ENCODE data around the gene NPM3. TPM values are rescaled to one million over a fixed set of nuclear protein-coding genes. Genes with fewer than 3 reads are reported as not detected.

NPM3 gene, protein sequence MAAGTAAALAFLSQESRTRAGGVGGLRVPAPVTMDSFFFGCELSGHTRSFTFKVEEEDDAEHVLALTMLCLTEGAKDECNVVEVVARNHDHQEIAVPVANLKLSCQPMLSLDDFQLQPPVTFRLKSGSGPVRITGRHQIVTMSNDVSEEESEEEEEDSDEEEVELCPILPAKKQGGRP
- 82.2 and 88.2 TPM in 2 replicates for total RNA-seq

DNA sequence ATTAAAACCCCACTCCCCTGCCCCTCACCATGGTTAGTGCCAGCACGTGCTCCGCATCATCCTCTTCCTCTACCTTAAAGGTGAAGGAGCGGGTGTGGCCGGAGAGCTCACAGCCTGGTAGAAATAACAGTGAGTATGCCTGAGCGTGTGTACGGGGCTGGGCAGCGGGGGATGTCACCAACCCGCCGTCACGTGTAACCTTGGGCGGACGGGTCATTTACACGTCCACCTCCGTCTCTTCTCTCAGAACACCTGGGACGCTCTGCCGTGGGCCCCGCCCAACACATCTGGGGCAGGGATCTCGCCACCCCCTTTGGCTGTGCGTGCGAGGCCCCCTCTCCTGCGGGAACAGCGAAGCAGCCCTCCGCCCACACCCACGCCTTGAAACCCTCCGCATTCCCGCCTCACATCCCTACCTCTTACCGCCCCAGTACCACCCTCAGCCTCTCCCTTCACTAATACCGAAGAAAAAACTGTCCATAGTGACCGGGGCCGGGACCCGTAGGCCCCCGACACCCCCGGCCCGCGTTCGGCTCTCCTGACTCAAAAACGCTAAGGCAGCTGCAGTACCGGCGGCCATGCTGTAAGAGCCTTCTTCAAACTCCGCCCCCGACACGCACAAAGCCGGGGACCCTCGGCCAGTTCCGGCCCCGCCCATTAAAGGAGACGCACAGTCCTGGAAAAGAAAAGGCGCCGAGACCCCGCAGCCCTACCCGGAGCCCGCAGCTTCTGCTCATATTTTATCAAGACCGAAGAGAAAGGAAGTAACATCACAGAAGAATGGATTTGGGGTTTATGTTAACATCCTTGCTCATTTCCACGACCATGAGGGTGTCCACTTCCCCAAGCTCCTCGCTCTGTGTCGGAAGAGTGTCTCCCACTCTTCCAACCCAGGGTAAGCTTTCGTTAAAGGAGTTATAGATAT is at the start of gene NPM3:
TSS of gene NPM3 (minus strand) at position 636 of the 925 bp plus-strand sequence. CDS start at position 580, 56 bp downstream.

DNA sequence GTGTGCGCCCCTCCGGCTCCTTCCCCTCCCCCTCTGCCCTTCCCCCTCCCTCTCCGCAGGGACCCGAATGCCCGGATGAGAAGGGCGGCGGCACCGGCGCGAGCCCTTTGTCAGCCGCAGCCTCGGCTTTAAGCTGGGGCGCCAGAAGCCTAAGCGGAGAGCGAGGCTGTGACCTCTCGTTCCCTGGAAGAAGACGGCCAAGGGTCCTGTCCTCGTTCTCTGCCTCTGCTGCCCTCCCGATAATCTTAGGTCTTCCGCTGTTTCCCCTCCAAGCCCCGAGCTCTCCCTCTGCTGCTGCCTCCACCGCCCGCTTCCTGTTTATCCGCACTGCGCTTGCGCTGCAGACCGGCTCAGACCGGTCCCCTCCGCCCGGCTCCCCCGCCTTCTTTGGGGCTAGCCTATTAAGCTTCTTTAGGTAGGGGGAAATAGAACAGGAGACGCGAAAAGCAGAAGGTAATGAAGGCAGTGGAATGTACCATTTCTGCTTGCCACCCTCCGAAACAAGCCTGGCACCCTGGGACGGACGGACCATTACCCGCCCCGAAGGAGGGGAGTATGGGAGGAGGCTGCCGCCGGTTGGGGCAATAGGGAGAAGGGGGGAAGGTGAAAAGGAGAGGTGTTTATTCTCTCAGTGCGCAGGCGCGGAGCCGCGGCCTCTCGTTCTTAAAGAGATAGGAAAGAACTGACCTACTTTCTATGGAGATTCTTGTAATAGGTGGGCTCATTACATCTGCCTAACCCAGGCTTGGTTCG is 35.0 kb upstream of the NPM3 start, which contains the start of gene OGA:
TSS of gene OGA (minus strand) at position 326 of the 753 bp plus-strand sequence. CDS start 422 bp downstream, outside the sequence.

DNA sequence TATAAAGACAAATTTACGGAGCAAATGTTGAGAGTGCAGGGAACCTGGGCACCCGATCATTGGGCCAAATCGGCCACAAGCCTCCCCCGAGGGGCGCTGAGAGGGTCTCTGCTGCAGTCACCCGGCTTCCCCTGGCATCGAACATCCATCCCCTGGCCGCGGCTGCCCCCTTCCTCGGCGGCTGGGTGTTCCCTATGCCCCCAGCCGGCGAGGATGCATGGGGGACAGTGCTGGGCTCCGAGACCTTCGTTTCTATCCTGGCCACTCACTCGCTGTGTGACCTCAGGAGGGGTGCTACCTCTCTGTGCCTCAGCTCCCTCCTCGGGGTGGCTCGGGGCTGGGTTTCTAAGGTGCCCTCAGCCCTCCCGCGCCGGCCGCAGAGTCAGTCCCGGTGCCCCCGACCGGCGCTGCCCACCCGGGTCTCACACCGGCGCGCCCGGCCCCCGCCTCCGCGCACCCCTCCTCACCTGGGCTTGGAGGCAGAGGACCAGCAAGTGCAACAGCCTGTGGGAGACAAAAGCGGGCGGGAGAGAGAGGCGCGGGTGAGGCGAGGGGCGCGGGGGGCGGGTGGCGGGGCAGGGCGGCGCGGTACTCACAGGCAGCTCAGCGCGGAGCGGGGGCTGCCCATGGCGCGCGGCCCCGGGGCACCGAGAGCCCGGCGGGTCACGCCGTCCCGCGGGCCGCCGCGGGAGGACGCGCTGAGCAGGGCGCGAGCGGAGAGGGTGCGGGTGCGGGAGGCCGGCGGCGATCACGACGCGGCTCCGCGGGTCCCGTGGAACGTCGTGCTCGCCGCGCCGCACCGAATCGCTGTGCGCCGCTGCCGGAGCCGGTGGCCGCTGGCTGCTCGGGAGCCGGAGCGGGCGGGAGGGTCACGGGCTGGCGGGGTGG is 7.7 kb downstream of the NPM3 start, which contains the start of gene FGF8:
TSS of gene FGF8 (minus strand) at position 842 of the 888 bp plus-strand sequence. CDS start at position 628, 214 bp downstream.

Other genes starting within 250 kb of the NPM3 start
- 6.6 and 8.0 TPM in 2 replicates for gene POLL, start 195.2 kb downstream of the NPM3 start, total RNA-seq
- gene DPCD, start 195.1 kb downstream of the NPM3 start, total RNA-seq: 25.3 and 28.7 TPM in 2 replicates
- 24.1 and 33.2 TPM in 2 replicates for gene FBXW4, start 88.3 kb downstream of the NPM3 start, total RNA-seq
- not detected in 2 replicates for gene FGF8, start 7.3 kb downstream of the NPM3 start, total RNA-seq
- gene OGA, start 35.0 kb upstream of the NPM3 start, total RNA-seq: 65.4 and 112 TPM in 2 replicates
- 0.31 and 0.65 TPM in 2 replicates for gene KCNIP2, start 60.4 kb upstream of the NPM3 start, total RNA-seq